SJCRH30 (cell line): ENCODE measurements around the gene FEM1C. TPM values are rescaled to one million over a fixed set of nuclear protein-coding genes. Genes with fewer than 3 reads are reported as not detected.
A peak's percentile ranks its signal among the peaks of the same experiment; 100 is the strongest.

ENCODE experiments used
- DNase-seq, 2 experiments: peaks; one replicate each; pipeline ENCODE4 v3.0.0-alpha.2; 2015 to 2020
- H3K27ac ChIP-seq: fragments of 250-450 bp; sonication (Bioruptor Pico); 2 replicates; pipeline ENCODE4 v1.5.1; 2020; ENCODE audit warnings: mild to moderate bottlenecking, moderate library complexity
- H3K27me3 ChIP-seq: fragments of 250-450 bp; sonication (Bioruptor Pico); 2 replicates; pipeline ENCODE4 v1.5.1; 2020; ENCODE audit warnings: mild to moderate bottlenecking, moderate library complexity
- H3K36me3 ChIP-seq: fragments of 250-450 bp; sonication (Bioruptor Pico); 2 replicates; pipeline ENCODE4 v1.5.1; 2020; ENCODE audit warnings: mild to moderate bottlenecking, moderate library complexity
- H3K4me1 ChIP-seq: fragments of 250-450 bp; sonication (Bioruptor Pico); 2 replicates; pipeline ENCODE4 v1.5.1; 2020; ENCODE audit warnings: mild to moderate bottlenecking, moderate library complexity
- H3K4me3 ChIP-seq: fragments of 250-450 bp; sonication (Bioruptor Pico); 2 replicates; pipeline ENCODE4 v1.5.1; 2020; ENCODE audit warnings: mild to moderate bottlenecking, moderate library complexity
- H3K9me3 ChIP-seq: fragments of 250-450 bp; sonication (Bioruptor Pico); replicated peaks from 2 replicates; pipeline ENCODE4 v1.5.1; 2020; ENCODE audit warnings: mild to moderate bottlenecking, moderate library complexity
- total RNA-seq: library from RNA; depleted of rRNA; stranded (reverse); fragments of >200 nt; shearing (Covaris generic); gene quantifications from 2 replicates; pipeline ENCODE4 v1.2.3, GENCODE V29; 2014

The FEM1C gene
- total RNA-seq, 1 experiment from 2014 or later = 17.9 TPM

- Histone ChIP-seq H3K9me3 (no peaks in the 10 kb centered on the region), H3K27me3 (no peaks in the 10 kb centered on the region), H3K4me1 (no peaks in the 10 kb centered on the region), H3K4me3 (no peak overlapping the region), H3K27ac (no peak overlapping the region), H3K36me3 (peaks cover 36% of the 10 kb centered on the region)
- no peak for DNase-seq
Measured at GRCh38 chr5:115522832-115523403, 21.7 kb downstream of the FEM1C start.

- Histone ChIP-seq H3K9me3 (no peaks in the 10 kb centered on the region), H3K27me3 (no peaks in the 10 kb centered on the region), H3K36me3 (peaks cover 29% of the 10 kb centered on the region), H3K4me3 (no peak overlapping the region), H3K4me1 (no peaks in the 10 kb centered on the region), H3K27ac (no peak overlapping the region)
- no peak for DNase-seq
Measured at GRCh38 chr5:115520191-115520590, 24.4 kb downstream of the FEM1C start.

- Histone ChIP-seq H3K4me1 (no peaks in the 10 kb centered on the region), H3K27me3 (no peaks in the 10 kb centered on the region), H3K27ac (no peak overlapping the region)
Measured at GRCh38 chr5:115516372-115516771, 28.2 kb downstream of the FEM1C start.

GRCh38 chr5:115514220-115514619 is 30.4 kb downstream of the FEM1C start:
- Histone ChIP-seq H3K36me3 (0 out of 2 replicates have a peak, but pooled peaks cover 2% of the 10 kb centered on the region), H3K27me3 (no peaks in the 10 kb centered on the region), H3K27ac (no peak overlapping the region), H3K4me1 (no peaks in the 10 kb centered on the region), H3K9me3 (no peaks in the 10 kb centered on the region), H3K4me3 (no peak overlapping the region)
- no peak for DNase-seq

More at GRCh38 chr5:115516372-115516771, 28.2 kb downstream of the FEM1C start:
- no peak for DNase-seq
- Histone ChIP-seq H3K36me3 (peaks cover 5% of the 10 kb centered on the region), H3K4me3 (no peak overlapping the region), H3K9me3 (no peaks in the 10 kb centered on the region)

- no peak overlapping the region for H3K4me3 ChIP-seq
- no peaks in the 10 kb centered on the region for H3K27me3 ChIP-seq
- no peak for DNase-seq
- H3K36me3 ChIP-seq = no peaks in the 10 kb centered on the region
- no peaks in the 10 kb centered on the region for H3K4me1 ChIP-seq
- H3K27ac ChIP-seq = no peak overlapping the region
- H3K9me3 ChIP-seq = no peaks in the 10 kb centered on the region
Measured at GRCh38 chr5:115511632-115512031, 32.9 kb downstream of the FEM1C start.

- Histone ChIP-seq H3K4me1 (no peaks in the 10 kb centered on the region), H3K27ac (no peak overlapping the region), H3K9me3 (no peaks in the 10 kb centered on the region), H3K27me3 (no peaks in the 10 kb centered on the region), H3K36me3 (no peaks in the 10 kb centered on the region), H3K4me3 (no peak overlapping the region)
- DNase-seq = no peak
Measured at GRCh38 chr5:115510145-115510645, 34.4 kb downstream of the FEM1C start.

GRCh38 chr5:115509547-115509946 is 35.0 kb downstream of the FEM1C start:
- H3K4me1 ChIP-seq = no peaks in the 10 kb centered on the region
- H3K27me3 ChIP-seq = no peaks in the 10 kb centered on the region
- no peak overlapping the region for H3K27ac ChIP-seq
- no peaks in the 10 kb centered on the region for H3K9me3 ChIP-seq
- no peaks in the 10 kb centered on the region for H3K36me3 ChIP-seq
- no peak for DNase-seq
- no peak overlapping the region for H3K4me3 ChIP-seq

- Histone ChIP-seq H3K27me3 (no peaks in the 10 kb centered on the region), H3K4me3 (no peak overlapping the region), H3K4me1 (no peaks in the 10 kb centered on the region), H3K9me3 (no peaks in the 10 kb centered on the region), H3K27ac (no peak overlapping the region), H3K36me3 (no peaks in the 10 kb centered on the region)
- no peak for DNase-seq
Measured at GRCh38 chr5:115507681-115508080, 36.9 kb downstream of the FEM1C start.

GRCh38 chr5:115503420-115503819 is 41.2 kb downstream of the FEM1C start:
- Histone ChIP-seq H3K27me3 (no peaks in the 10 kb centered on the region), H3K27ac (no peak overlapping the region), H3K9me3 (no peaks in the 10 kb centered on the region), H3K36me3 (no peaks in the 10 kb centered on the region), H3K4me1 (no peaks in the 10 kb centered on the region), H3K4me3 (no peak overlapping the region)
- DNase-seq = no peak

GRCh38 chr5:115501464-115502210 is 42.9 kb downstream of the FEM1C start:
- DNase-seq = no peak
- no peak overlapping the region for H3K4me3 ChIP-seq
- no peak overlapping the region for H3K27ac ChIP-seq
- H3K9me3 ChIP-seq = no peaks in the 10 kb centered on the region
- H3K27me3 ChIP-seq = no peaks in the 10 kb centered on the region
- H3K4me1 ChIP-seq = no peaks in the 10 kb centered on the region
- H3K36me3 ChIP-seq = no peaks in the 10 kb centered on the region

GRCh38 chr5:115500225-115500624 is 44.4 kb downstream of the FEM1C start:
- Histone ChIP-seq H3K27ac (no peak overlapping the region), H3K4me1 (no peaks in the 10 kb centered on the region), H3K27me3 (no peaks in the 10 kb centered on the region), H3K4me3 (no peak overlapping the region), H3K36me3 (no peaks in the 10 kb centered on the region), H3K9me3 (no peaks in the 10 kb centered on the region)
- DNase-seq = no peak

- no peaks in the 10 kb centered on the region for H3K9me3 ChIP-seq
- no peak overlapping the region for H3K27ac ChIP-seq
- DNase-seq = no peak
- H3K4me1 ChIP-seq = no peaks in the 10 kb centered on the region
- H3K4me3 ChIP-seq = no peak overlapping the region
- no peaks in the 10 kb centered on the region for H3K27me3 ChIP-seq
- no peaks in the 10 kb centered on the region for H3K36me3 ChIP-seq
Measured at GRCh38 chr5:115496936-115497576, 47.5 kb downstream of the FEM1C start.

GRCh38 chr5:115494570-115495289 is 49.8 kb downstream of the FEM1C start:
- no peaks in the 10 kb centered on the region for H3K27me3 ChIP-seq
- no peak overlapping the region for H3K4me3 ChIP-seq
- DNase-seq = no peak
- H3K4me1 ChIP-seq = peaks cover 7% of the 10 kb centered on the region; the same call in 1 of the 2 replicates
- H3K36me3 ChIP-seq = no peaks in the 10 kb centered on the region
- H3K27ac ChIP-seq = no peak overlapping the region
- H3K9me3 ChIP-seq = no peaks in the 10 kb centered on the region

- H3K27ac ChIP-seq = no peak overlapping the region
- no peaks in the 10 kb centered on the region for H3K36me3 ChIP-seq
- peaks cover 7% of the 10 kb centered on the region; the same call in 1 of the 2 replicates for H3K4me1 ChIP-seq
- no peaks in the 10 kb centered on the region for H3K27me3 ChIP-seq
- H3K4me3 ChIP-seq = no peak overlapping the region
- peak; percentile 55 to 64 for DNase-seq
- H3K9me3 ChIP-seq = no peaks in the 10 kb centered on the region
Measured at GRCh38 chr5:115490596-115490995, 54.0 kb downstream of the FEM1C start.

- DNase-seq = no peak
- peaks cover 7% of the 10 kb centered on the region; the same call in 1 of the 2 replicates for H3K4me1 ChIP-seq
- no peaks in the 10 kb centered on the region for H3K27me3 ChIP-seq
- H3K36me3 ChIP-seq = no peaks in the 10 kb centered on the region
- H3K27ac ChIP-seq = no peak overlapping the region
- H3K9me3 ChIP-seq = no peaks in the 10 kb centered on the region
- no peak overlapping the region for H3K4me3 ChIP-seq
Measured at GRCh38 chr5:115489733-115490132, 54.8 kb downstream of the FEM1C start.
